ENCODE measurements around the gene HLA-DRB5. TPM values are rescaled to one million over a fixed set of nuclear protein-coding genes. Genes with fewer than 3 reads are reported as not detected.

Gene HLA-DRB5
- total and polyA plus RNA-seq, 2 of the 8 experiments (the other 6 are each of a cell fraction or from before 2014, with no cell fraction given) = 0.83 to 1.4 TPM

DNA sequence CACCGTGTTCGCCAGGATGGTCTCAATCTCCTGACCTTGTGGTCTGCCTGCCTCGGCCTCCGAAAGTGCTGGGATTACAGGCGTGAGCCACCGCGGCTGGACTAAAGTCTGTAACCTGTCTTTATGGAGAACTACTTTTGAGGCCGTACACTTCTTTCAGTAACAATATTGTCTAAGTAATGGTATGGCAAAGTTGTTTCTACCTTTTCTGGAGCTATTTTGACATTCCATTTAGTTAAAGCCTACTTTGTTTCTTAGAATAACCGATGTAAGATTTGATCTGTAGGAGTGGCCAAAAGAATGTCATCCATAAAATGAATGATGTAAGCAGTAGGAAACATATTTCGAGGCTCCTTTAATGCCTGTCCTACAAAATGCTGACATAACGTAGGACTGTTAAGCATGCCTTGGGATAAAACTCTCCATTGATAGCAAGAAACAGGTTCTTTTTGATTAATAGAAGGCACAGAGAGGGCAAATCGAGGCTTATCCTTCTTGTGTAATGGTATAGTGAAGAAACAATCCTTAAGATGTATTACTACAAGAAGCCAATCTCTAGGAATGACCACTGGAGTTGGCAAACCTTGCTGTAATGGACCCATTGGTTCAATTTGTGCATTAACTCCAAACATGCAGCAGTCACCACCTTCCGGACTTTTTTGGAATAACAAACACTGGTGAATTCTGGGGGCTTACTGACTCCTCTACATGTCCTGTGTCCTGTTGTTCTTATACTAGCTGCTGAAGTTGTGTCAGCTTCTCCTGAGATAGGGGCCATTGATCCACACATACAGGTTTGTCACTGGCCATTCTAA, 54.5 kb downstream of the HLA-DRB5 start:
- ChIA-PET CTCF (ENCODE audit: partially characterized antibody) (no interaction called here), POLR2A (ENCODE audit: partially characterized antibody) (no interaction called here)
- no peak overlapping the region for H3K14ac ChIP-seq (ENCODE audit: insufficient read length)
- H3K9me3 ChIP-seq (ENCODE audit: insufficient read depth in 2 of 2, low read depth in 1 of 2, low read length in 1 of 2) = peaks cover 7 to 11% of the 10 kb centered on the region in 2 experiments
- H2BK120ac ChIP-seq (replicated peaks; ENCODE audit: low read depth, low read length) = no peak overlapping the region
- H2AFZ ChIP-seq (ENCODE audit: low read length) = no peak overlapping the region
- H3K4me1 ChIP-seq (replicated peaks in 1 of 4; ENCODE audit: control insufficient read depth in 3 of 4, insufficient read depth in 4 of 4, low read length in 3 of 4) = peaks cover 0 to 2% (median 0%) of the 10 kb centered on the region in 4 experiments; a peak in 1 of 7 replicates
- no peak overlapping the region for H2BK12ac ChIP-seq (ENCODE audit: low read depth, low read length)
- H3K9ac ChIP-seq (replicated peaks in 1 of 4; ENCODE audit: extremely low read depth in 1 of 4, low read depth in 3 of 4, low read length in 3 of 4) = no peak overlapping the region
- no peak overlapping the region for H2BK15ac ChIP-seq (ENCODE audit: low read length)
- no peaks in the 10 kb centered on the region for H3K79me1 ChIP-seq (ENCODE audit: low read depth, low read length)
- H3K4me3 ChIP-seq (ENCODE audit: extremely low read depth in 1 of 4, insufficient read depth in 2 of 4, low read depth in 3 of 4, low read length in 4 of 4) = no peak overlapping the region
- no peak overlapping the region for H4K8ac ChIP-seq (ENCODE audit: extremely low read depth, insufficient read depth, low read length)
- no peak overlapping the region for H2BK20ac ChIP-seq (ENCODE audit: low read length)
- no peak overlapping the region for H3K27ac ChIP-seq (ENCODE audit: low read depth, low read length)
- no peaks in the 10 kb centered on the region for H3K79me2 ChIP-seq (ENCODE audit: control insufficient read depth in 1 of 2, insufficient read depth in 2 of 2, low read length in 2 of 2)
- H4K20me1 ChIP-seq (replicated peaks in 1 of 2; ENCODE audit: control insufficient read depth in 1 of 2, insufficient read depth in 2 of 2, low read length in 2 of 2) = no peaks in the 10 kb centered on the region
- no peaks in the 10 kb centered on the region for H3K23me2 ChIP-seq (ENCODE audit: low read depth, low read length)
- H2BK5ac ChIP-seq (ENCODE audit: low read depth, low read length) = no peak overlapping the region
- no peak overlapping the region for H3K4ac ChIP-seq (replicated peaks; ENCODE audit: insufficient read length, low read depth, low read length)
- H3K4me2 ChIP-seq (ENCODE audit: insufficient read depth in 1 of 2, low read depth in 2 of 2, low read length in 2 of 2) = no peak overlapping the region
- H3K23ac ChIP-seq (ENCODE audit: insufficient read length) = no peak overlapping the region
- 70% methylated on average over 13 of the region's 13 CpGs; no CpG with 5 or more reads in 1 of the 2 experiments for WGBS, 2 experiments (ENCODE audit: extremely low coverage in 1 of 2, insufficient coverage in 1 of 2, insufficient read length in 1 of 2, insufficient replicate concordance in 2 of 2, low coverage in 1 of 2, low lambda C conversion rate in 2 of 2, missing lambda C conversion rate in 1 of 2)
- no peak overlapping the region for H4K91ac ChIP-seq (replicated peaks; ENCODE audit: insufficient read length, low read length)
- H4K5ac ChIP-seq (ENCODE audit: insufficient read length, low read depth, low read length) = no peak overlapping the region
- FAIRE-seq (no peak), DNase-seq (ENCODE audit: low read depth in 1 of 2, low spot score in 2 of 2) (no peak)
- no peak overlapping the region for H2AK5ac ChIP-seq (ENCODE audit: low read depth, low read length)
- H3K56ac ChIP-seq (replicated peaks; ENCODE audit: insufficient read length, low read depth, low read length) = no peak overlapping the region
- no peaks in the 10 kb centered on the region for H3K36me3 ChIP-seq (ENCODE audit: control insufficient read depth in 2 of 4, insufficient read depth in 4 of 4, low read length in 3 of 4)
- no peaks in the 10 kb centered on the region for H3K27me3 ChIP-seq (replicated peaks in 1 of 4; ENCODE audit: control insufficient read depth in 3 of 4, extremely low read depth in 1 of 4, insufficient read depth in 3 of 4, low read length in 3 of 4)
- H3K18ac ChIP-seq (ENCODE audit: extremely low read depth, low read length) = no peak overlapping the region
- TF ChIP-seq KDM5A (IDR thresholded peaks at IDR 0.05; ENCODE audit: low read length) = no peak
- no peak for TF ChIP-seq CEBPB (IDR thresholded peaks at IDR 0.05; ENCODE audit: low read depth, low read length)
- TF ChIP-seq GABPA (IDR thresholded peaks at IDR 0.05; ENCODE audit: borderline replicate concordance, insufficient read depth, low read length) = no peak
- TF ChIP-seq HDAC6 (IDR thresholded peaks at IDR 0.05; ENCODE audit: low read depth, low read length) = no peak
- TF ChIP-seq EP300 (IDR thresholded peaks at IDR 0.05; ENCODE audit: borderline replicate concordance in 1 of 2, low read depth in 2 of 2, low read length in 2 of 2) = no peak
- TF ChIP-seq GTF2F1 (IDR thresholded peaks at IDR 0.05; ENCODE audit: borderline replicate concordance, low read depth, low read length) = no peak
- no peak for TF ChIP-seq MAFK (IDR thresholded peaks at IDR 0.05; ENCODE audit: low read depth, low read length)
- no peak for TF ChIP-seq JUN (IDR thresholded peaks at IDR 0.05; ENCODE audit: low read depth, low read length)
- no peak for TF ChIP-seq POLR2AphosphoS5 (IDR thresholded peaks at IDR 0.05; ENCODE audit: low read depth, low read length)
- TF ChIP-seq SP1 (IDR thresholded peaks at IDR 0.05; ENCODE audit: low read depth, low read length) = no peak
- TF ChIP-seq RXRA (IDR thresholded peaks at IDR 0.05; ENCODE audit: insufficient read depth, low read depth, low read length) = no peak
- TF ChIP-seq SIRT6 (IDR thresholded peaks at IDR 0.05; ENCODE audit: low read length) = no peak
- TF ChIP-seq EZH2 (IDR thresholded peaks at IDR 0.05; ENCODE audit: low read depth, low read length, severe bottlenecking) = no peak
